GM12892 (cell line): ENCODE data around the gene HOXB5.

Experiments
- DNase-seq: peaks from one replicate; pipeline ENCODE4 v3.0.0; 2011; ENCODE audit not compliant: insufficient read length
- FAIRE-seq: peaks from 2 replicates; lab custom pipeline; 2011; peaks lifted over from hg19 to GRCh38; lab: Jason Lieb, UNC
- POLR2A ChIP-seq: IDR thresholded peaks from 2 replicates; pipeline ENCODE4 v1.6.1; 2011; ENCODE audit warnings: low read depth, low read length, control low read depth
- POLR2AphosphoS5 ChIP-seq: IDR thresholded peaks from 2 replicates; pipeline ENCODE4 v1.6.1; 2011; ENCODE audit warnings: low read depth, low read length, control low read depth
- TAF1 ChIP-seq: IDR thresholded peaks from 2 replicates; pipeline ENCODE4 v1.6.1; 2011; ENCODE audit warnings: low read depth, mild to moderate bottlenecking, control low read depth, low read length, borderline replicate concordance

The HOXB5 gene

GRCh38 chr17:48563867-48564187, 29.8 kb downstream of the HOXB5 start:
- FAIRE-seq (no peak), DNase-seq (no peak)
- TF ChIP-seq POLR2AphosphoS5 (no peak), TAF1 (no peak), POLR2A (no peak)

DNA sequence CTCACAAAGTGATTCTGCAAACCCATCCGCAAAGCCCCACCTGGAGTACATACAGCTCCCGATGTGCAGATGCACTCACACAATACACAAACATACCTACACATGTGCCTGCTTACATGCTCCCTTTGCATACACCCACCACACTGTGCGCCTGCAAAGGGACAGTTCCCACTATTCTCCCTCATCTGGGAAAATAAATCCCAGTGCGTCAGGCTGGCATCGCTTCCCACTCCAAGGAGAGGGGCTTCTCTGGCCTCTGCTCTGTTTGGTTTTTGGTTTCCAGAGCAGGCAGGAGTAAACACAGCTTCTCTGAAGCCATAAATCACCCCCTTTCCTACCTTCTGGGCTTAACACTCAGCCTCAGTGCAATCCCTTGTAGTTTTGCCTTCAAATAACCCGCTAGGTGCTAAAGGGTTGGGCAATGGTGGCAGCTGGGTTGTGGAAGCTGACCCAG, 30.2 kb downstream of the HOXB5 start:
- DNase-seq (no peak), FAIRE-seq (no peak)
- TF ChIP-seq POLR2A (no peak), POLR2AphosphoS5 (no peak), TAF1 (no peak)

- TF ChIP-seq POLR2A: no peak
- no peak for TF ChIP-seq POLR2AphosphoS5
- TF ChIP-seq TAF1: no peak
- DNase-seq (no peak), FAIRE-seq (no peak)
These were observed 30.6 kb downstream of the HOXB5 start for GRCh38 chr17:48562934-48563333.

DNA sequence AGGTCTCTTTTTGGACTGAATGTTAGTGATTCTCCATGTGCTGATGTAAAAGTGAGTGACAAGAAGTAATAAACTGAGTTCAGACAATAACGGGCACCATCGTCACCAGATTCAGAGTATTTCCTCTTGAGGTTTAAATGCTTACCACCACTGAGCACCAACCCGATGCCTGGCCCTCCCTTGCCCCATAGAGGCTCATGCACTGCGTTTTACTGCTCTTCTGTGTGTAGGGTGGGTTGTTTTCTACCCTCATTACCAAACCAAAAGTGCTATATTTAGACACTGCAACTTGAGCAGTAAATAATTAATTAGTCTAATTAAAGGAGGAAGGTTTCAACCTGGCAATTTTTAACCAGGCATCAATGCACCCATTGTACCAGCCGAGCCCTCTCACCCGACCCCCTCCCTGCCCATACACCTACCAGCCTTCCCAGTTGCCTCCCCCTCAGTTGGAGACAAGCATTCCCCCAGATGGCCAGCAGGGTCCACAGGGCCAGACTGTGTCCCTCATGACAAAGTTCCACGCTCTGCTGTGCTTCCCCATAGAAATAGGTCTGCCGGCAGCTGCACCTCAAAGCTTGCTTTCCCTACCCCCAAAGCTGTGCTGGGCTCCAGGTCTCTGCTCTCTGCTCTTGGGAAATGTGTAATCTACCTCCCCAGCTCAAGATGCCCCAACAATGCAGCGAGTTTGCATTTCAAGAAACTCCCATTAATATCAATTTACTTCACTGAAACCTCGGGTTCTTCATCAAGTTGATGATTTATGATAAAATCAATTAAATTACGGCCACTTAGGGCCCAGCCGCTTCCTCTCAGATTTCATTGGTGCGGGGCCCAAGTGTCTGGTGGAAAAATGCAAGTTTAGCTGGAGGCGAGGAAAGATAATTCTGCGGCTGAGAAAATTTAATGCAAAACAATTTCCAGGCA, 31.4 kb downstream of the HOXB5 start:
- DNase-seq: no peak
- no peak for FAIRE-seq
- TF ChIP-seq POLR2A (no peak), POLR2AphosphoS5 (no peak), TAF1 (no peak)

DNA sequence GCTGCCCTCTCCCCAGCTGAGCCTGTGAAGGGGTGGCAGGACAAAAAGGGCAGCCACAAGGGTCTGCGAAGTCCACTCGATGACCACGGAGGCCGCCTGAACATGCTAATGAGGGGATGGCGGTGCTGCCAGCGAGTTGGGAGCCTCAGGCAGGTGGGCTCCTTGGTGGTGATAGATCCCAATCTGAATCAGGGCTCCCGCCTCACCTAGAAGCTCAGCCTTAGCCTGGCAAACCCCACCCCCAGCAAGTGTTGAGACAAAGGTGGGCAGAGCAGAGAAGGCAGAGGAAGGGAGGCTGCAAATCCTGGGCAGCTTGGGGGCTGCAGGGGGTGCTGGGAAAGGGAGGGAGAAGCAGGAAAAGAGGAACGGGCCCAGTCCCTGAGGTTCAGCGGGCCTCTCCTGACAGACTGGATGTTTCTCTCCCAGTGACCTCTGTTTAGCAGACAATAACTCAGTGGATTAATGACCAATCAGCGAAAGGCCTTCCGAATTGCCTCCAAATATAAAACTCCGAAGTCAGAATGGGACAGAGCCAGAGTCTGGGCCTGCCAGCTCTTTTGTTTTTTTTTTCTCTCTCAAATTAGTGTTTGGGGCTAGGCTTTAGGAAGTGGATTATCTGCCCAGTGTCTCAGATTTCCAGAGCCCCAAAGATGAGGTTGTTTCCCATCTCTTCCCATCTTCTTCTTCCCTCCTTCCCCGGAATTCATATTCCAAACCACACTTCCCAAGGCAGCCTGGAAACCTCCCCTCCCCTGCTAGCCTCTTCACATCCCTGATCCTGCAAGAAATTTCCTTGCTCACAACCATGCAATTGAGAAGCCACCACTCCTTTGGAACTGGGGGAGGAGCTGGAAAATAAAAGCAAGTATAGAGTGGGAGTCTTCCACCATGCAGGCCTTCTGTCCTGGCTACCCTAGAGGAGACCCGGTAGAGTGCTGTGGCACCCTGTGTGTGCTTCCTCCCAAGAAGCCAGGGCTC, 33.5 kb downstream of the HOXB5 start:
- FAIRE-seq: no peak
- TF ChIP-seq TAF1 (no peak), POLR2A (no peak), POLR2AphosphoS5 (no peak)
- no peak for DNase-seq

GRCh38 chr17:48559122-48559839, 34.3 kb downstream of the HOXB5 start:
- FAIRE-seq (no peak), DNase-seq (no peak)
- TF ChIP-seq TAF1 (no peak), POLR2A (no peak), POLR2AphosphoS5 (no peak)

- TF ChIP-seq POLR2AphosphoS5 (no peak), POLR2A (no peak), TAF1 (no peak)
- FAIRE-seq (no peak), DNase-seq (no peak)
These were observed 34.8 kb downstream of the HOXB5 start for GRCh38 chr17:48558831-48559121.

DNA sequence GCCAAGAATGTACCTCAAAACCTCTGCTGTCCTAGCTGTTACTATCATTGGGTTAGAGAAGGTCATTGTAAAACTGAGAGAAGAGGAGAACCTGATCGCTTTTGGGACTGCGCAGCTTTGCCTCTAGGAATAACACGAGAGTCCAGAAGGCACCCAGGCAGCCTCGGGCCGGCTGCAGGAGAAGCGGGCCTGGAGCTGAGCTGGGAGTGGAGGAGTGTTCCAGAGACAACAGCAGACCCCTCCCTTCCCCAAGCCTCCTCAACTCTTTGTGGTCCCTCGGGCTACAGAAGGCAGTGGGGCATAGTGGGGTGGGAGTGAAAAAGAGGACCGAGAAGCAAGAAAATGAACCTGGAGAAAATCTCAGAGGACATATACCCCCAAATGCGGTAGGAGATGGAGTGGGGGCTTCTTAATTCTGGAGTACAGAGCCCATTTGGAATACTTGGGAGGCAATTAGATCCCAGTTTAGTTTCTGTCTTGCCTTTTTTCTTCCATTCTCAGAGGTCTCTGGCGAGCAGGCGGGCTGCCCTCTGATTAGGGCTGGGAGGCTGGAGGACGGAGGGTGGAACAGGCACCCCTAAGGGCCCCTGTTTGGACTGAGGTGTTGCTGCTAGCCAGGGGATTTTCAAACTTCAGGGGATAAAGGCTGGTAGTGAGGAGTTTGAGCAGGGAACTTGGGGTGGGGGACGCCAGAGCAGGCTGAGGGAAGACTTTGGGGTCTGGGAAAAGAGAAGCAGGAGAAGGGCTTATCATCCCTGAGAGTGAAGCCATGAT, 35.3 kb downstream of the HOXB5 start:
- TF ChIP-seq TAF1 (no peak), POLR2AphosphoS5 (no peak), POLR2A (no peak)
- FAIRE-seq (no peak), DNase-seq (no peak)

- FAIRE-seq (no peak), DNase-seq (no peak)
- TF ChIP-seq TAF1: no peak
- no peak for TF ChIP-seq POLR2A
- TF ChIP-seq POLR2AphosphoS5: no peak
These were observed 36.8 kb downstream of the HOXB5 start for GRCh38 chr17:48556576-48557401.

DNA sequence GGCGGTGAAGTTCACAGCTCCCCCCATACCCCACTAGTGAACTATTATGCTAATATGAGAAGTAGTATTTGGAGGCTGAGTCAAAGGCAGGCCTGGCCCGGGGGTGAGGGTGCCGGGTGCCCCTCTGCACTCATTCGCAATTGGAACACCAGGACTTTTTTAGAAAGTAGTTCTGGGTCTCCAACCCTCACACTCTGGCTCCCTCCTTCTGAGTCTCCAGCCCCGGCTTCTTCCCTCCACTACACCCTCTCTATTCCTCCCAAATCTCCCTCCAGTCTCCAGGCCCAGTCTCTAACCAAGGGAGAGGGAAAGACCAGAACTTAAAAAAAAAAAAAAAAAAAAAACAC, 37.4 kb downstream of the HOXB5 start:
- FAIRE-seq: no peak
- DNase-seq: no peak

More for the DNA sequence above, 37.4 kb downstream of the HOXB5 start:
- TF ChIP-seq POLR2A (no peak), POLR2AphosphoS5 (no peak), TAF1 (no peak)
